Stimulated activated CD8-positive, alpha-beta memory T cell treated with anti-CD3 and anti-CD28 coated beads, Interleukin-15, amount 100 ng/mL, for 48 hours (primary cell): ENCODE results near the gene KIF18A.

Experiments
- DNase-seq, 2 donors: peaks; one replicate each; pipeline ENCODE4 v3.0.0-alpha.2; 2020; ENCODE audit warnings: low read depth in 2 of 2

The KIF18A gene

DNA sequence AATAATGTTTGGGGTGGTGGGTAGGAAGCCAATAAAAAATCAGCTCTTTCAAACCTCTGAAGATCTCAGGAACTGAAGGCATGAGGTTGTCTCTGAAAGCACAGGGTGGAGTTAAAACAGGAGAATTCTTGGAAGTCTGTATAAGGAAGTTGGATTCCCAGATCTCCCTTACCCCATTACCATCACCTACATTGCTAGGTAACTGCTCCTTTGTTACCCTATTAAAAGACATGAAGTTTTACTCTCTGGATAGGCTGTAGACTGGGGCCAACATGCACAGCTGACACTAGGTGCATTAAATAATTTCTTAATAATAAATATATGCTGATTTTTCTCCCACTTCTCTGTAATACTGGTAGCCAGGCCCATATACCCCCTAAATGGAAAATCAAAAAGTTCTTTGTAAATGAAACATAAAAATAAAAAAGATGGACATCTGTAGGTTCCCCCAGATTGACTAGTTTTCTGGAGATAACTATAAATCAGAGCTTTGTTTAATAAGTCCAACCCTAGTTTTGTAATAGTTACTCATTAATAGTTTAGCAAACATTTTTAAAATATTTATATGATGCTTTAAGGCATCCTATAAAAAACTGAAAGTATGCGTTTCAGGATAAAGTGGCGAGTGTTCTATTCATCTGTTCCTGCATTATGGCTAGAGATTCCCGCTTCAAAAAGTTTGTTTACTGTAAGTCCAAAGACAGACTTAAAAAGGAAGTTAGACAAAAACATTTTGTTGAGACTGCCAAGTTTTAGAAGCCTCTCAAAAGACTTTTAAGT, 63.8 kb downstream of the KIF18A start:
- no peak for DNase-seq

DNA sequence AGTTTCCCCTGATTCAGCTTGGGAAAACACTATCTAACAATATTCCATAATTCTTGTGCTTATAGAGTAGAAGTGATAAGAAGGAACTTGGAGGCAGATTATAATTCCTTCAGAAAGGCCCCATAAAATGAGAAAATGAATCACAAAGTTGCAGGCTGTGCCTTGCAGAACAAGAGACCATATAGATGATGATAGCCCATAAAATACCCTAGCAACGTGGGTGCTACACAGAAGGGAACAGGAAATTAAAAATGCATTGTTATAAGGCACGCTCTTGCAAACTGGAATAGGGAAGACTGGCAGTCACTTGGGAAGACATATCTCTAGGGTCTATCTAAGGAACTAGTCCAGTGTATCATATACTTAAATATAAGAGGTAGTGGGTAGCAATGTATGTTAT, 67.6 kb downstream of the KIF18A start:
- DNase-seq, result no peak

DNA sequence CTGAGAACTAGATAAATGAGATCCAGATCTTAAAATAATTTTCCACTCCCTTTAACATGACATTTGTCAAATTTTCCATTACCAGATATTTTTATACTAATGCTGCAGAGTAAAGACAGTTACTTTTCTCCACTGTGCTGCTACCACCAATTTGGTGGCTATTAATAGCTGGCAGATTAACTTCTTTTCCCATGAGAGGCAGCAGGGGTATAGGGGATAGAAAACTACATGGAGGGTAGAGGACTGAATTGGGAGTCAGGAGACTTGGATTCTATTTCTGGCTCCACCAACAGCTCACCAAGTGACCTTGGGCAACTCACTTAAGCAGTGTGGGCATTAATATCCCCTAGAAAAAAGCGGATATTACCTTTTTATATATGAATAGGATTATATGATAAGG, 69.2 kb downstream of the KIF18A start:
- DNase-seq, result no peak

DNA sequence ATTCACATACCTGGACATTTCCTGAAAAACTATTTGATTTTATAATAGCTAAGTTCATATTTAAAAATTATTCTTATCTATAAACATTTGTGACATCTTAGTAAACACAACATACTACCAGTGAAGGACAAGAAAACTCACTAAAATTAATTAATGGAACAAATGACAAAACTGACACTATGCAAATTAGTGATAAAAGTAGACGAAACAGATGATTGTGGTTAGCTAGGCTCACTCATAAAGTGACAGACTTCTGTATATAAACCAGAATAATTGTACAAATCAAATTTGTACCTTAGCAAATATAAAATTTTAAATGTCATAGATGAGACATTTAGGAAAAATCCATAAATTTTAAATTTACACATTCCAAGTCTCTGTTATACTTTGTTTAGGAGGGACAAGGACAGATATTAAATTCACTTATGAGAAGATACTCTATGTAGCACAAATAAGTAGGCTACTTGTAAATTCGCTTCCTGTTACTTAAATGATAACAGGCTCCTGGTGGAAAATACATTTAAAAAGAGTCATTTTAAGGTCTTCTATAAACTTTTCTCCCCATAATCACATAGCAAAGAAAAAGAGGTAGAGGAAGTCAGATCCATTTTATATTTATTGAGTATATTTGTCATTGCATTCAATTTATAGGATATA, 81.2 kb downstream of the KIF18A start:
- no peak for DNase-seq

DNA sequence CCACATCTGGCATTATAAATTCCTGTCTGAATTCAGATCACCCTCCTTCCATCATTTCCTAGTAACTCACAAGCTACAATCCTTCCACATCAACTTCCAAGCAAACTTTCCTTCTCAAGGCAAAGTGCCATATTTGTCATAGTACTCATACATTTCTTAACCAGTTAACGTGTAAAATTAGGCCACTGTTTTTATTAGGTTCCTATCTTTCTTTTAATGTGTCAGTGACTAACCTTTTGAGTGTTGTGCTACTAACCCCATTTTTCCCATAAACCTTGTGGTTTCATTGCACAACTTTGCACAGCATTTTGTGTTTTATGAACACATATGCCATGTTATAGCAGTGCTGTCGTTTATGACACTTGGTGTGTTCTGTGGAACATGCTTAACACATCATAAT, 90.1 kb downstream of the KIF18A start:
- DNase-seq, result no peak

DNA sequence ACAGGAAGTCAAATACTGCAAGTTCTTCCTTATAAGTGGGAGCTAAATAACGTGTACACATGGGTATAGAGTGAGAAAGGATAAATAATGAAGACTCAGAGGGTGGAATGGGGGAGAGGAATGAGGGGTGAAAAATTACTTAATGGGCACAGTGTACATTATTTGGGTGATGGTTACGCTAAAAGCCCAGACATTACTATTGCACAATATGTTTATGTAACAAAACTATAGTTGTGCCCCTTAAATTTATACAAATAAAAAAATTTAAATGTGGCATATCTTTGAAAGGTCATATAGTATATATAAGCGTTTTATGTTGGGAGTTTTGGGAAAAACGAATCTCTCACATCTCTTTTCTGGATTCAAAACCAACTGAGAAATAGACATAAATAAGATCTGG, 96.1 kb downstream of the KIF18A start:
- DNase-seq, result no peak

DNA sequence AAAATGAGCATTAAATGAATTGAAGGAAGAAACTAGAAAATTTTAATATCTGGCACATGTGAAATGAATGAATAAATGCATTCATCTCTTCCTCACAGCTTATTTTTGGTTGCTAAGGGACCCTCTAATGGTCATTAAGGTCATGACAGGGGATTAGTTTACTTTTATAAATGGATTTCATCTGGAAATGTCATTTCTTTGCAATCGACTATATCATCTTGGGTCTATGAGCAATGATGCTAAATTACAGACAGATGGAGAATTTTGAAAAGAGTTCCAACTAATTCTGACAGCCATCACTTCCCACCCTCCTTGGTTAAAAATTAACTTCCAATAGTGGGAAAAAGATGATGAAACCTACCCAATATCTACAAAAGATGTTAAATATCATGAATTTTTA, 98.0 kb downstream of the KIF18A start:
- no peak for DNase-seq

DNA sequence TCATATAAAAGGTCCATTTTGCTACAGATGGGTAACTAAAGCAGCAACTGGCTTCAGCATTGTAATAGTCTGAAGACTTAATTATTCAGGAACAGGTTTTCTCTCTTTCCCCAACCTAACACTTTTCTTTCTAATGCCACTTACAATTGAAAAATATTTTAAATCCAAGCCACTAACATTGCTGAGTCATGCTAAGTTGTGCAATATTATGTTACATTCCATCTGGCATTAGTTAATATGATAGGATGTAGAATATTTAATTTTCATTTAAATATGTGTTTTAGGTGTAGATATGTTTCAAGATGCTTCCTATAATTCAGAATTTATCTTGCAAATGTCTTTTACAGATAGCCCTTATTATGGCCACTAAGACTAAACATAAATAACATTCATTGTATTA, 98.6 kb downstream of the KIF18A start:
- DNase-seq, result no peak

DNA sequence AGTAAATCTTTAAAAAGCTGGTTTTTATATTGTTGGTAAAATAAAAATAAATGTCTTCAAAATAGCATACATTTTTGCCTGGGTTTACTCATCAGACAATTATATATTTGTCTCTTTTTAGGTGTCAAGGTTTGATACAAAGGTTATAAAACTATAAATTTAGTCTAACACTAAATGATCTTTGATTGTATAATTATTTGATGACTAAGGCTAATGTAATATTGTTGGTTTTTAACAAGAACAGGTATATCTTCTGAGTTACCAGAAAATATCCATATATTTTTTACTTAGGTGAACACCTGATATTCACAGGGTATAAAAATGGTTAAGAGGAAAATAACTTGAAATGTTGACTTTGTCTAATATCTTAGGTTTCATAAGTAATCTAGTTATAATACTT, 104.3 kb downstream of the KIF18A start:
- no peak for DNase-seq

DNA sequence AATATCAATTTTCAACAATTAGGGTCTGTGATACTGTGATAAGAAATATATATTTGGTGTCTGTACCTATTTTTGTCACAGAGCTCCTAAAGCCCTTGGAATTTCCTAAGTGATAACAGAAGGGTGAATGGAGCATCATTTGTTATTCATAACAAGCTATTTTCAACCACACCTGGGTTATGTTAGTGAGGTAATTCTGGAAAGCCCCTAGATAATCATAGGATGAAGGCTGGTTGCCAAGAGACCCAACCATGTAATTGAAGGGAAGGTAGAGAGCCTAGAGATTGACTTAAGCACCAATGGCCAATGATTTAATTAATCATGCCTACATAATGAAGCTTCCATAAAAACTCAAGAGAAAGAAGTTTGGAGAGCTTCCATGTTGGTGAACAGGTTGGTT, 109.4 kb downstream of the KIF18A start:
- DNase-seq, result no peak

DNA sequence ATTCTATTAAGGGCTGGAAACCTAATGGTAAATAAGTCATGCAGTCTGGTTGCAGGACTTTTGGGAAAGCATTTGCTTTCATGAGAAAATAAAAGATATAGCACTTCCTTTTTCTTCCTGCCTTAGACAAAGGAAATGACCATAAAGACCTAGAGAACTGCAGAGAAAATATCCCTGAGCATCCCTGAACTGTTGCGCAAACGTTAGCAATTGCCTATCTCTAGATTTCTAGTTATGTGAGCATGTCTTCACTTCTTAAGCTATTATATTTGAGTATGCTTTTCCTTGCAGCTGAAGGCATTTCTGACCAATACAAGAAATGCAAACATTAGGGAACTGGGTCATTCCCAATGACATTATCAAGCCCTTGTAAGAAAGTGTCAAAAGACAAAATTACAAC, 110.6 kb downstream of the KIF18A start:
- no peak for DNase-seq

DNA sequence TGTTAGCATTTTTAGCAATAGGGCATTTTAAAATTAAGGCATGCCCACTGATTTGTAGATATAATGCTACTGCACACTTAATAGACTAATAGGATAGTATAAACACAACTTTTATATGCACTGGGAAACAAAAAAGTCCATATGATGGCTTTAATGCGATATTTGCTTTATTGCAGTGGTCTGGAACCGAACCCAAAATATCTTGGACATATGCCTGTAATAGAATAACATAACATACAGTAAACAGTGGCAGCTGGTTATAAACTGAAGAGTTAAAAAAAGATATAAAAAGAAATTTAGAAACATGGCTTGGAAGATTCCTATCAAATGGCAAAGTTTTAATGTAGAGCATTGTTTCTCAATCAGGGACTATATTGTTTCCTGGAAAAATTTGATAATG, 111.9 kb downstream of the KIF18A start:
- DNase-seq, result no peak

DNA sequence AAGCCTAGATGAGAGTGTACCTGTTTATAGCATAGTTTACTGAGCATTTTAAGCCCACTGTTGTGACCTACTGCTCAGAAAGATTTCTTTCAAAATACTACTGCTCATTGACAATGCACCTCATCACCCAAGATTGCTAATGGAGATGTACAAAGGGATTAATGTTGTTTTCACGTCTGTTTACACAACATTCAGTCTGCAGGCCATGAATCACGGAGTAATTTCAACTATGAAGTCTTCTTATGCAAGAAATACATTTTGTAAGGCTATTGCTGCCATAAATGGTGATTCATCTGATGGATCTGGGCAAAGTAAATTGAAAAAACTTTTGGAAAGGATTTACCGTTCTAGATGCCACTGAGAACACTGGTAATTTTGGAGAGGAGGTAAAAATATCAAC, 112.9 kb downstream of the KIF18A start:
- DNase-seq, result no peak

DNA sequence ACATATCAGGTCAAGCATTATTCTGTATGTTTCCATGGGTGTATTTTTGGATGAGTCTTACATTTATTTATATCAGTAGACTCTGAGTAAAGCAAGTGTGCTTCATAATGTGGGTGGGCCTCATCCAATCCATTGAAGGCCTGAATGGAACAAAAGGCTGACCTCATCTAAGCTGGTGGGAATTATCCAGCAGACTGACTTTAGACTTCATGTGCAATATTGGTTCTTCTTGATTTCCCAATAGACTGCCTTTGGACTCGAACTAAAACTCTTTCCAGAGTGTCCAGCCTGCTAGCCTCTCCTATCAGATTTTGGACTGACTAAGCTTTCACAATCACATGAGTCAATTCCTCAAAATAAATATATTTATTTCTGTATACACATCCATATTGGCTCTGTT, 116.2 kb downstream of the KIF18A start:
- no peak for DNase-seq

DNA sequence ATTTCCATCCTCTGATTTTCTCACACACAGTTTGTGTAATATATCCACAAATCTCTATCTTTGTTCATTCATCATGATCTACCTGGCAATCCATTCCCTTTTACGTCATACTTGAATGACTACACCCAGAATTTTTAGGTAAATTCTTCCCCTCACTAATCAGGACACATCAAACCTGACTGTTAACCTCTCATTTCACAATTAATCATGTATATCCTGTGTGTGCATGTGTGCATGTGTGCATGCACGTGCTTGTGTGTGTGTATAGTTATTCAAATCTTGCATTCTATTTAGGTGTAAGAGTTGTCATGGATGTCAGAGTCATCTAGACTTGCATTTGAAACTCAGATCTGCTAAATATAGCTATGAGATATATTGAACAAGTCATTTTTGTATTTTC, 130.4 kb downstream of the KIF18A start:
- DNase-seq, result no peak

DNA sequence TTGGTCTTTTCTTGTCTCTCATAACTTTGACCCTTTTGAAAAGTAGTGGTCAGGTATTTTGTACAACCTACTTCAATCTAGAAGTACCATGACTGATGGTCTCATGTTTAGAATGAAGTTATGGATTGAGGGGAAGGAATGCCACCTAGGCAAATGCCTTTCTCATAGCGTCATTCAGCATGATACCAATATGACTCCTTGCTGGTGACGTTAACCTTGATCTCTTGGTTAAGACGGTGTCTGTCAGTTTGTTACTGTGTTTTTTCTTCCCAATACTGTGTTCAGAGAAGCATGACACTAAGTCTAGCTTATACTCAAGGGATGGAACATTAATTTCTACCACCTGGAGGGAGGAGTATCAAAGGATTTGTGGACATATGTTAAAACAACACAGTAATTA, 130.9 kb downstream of the KIF18A start:
- no peak for DNase-seq

DNA sequence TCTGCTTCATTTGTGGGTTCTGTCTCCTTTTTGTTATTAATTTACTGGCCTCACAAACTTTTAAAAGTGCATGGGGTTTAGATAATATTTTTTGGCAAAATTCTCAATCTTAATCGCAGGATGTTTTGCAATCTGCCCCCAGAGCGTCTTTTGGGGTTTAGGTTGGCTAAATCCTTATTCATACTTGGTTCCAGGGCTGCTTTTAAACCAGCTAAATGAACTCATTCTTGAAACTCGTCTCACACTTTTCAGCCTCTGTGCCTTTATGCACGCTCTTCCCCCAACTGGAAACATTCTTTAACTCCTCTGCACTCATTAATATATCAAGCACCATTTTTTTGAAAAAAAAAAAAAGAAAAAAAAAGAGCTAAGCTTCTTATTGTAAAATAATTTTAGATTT, 131.7 kb downstream of the KIF18A start:
- DNase-seq, result no peak

DNA sequence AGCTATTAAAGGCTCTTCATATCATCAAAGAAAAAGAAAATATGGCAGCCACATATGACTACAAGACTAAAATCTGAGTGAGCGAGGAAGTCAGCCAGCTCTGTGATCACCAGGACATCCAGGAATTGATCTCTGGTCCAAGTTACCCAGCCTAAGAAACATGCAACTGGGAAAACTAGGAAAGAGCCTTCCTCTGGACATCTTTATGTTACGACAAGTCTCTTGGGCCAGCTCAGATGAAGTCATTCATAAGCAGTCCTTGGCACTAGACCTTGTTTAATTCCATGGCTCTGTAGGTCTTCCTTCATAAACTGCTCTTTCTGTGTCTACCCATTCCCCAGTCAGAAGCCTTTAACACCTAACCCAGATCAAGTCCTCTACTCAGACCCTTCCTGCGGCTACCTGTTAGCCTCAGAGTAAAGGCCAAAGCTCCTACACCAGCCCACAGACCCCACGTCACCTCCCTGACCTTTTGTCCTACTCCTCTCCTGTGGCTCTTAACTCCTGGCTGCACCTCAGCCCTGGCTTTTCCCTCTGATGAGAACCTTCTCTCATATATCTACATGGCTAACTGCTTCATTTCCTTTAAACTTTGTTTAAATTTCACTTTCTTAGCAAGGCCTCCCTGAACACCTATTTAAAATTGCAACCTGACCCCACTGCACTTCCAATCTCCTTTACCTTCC, 134.0 kb downstream of the KIF18A start:
- DNase-seq, result no peak

DNA sequence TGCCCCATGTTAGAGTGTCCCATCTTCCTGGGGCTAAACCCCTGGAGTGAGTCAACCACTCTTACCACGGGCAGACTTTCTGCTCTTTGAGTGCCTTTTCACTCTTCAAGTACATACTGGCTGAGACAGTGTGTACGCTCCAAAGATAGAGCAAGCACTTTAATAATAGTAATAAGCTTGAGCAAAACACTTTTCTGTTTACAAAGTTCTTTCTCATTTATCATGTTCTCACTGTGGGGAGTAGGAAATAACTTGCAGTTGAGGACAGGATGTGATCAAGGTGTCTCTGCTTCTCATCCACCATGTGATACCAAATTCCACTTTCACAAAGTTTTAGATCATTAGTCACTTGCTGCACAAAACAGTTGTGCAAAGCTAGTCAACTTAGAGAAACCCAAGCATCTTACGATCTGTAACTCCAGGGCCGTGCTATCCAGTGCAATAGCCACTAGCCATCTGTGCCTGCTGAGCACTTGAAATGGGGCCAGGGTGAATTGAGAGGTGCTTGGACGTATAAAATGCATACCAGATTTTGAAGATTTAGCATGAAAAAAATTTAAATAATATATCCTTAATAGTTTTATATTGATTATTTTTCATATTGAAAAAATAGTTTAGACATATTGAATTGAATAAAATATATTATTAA, 135.3 kb downstream of the KIF18A start:
- no peak for DNase-seq

DNA sequence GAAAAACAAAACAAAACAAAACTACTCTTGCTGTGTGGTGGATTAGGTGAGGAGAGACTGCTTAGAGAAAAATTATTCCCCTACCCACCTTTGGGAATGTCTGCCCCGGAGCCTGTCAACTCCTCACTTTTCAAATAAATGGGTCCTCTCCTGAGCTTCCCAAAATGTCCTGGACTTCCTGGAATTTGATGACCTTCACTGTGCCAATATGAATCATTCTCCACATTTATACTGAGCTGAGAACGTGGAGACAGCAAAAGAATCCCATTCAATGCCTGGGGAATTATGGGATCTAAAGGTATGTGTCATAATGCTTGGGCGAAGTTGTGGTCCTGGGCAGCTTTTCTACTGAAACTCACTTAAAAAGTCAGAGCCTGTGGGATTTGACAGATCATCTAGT, 136.8 kb downstream of the KIF18A start:
- no peak for DNase-seq
